ENCODE results near the gene DENND1A.

GRCh38 chr9:123377211-123377971 is 552.5 kb downstream of the DENND1A start:
- TF ChIP-seq POLR2A (IDR thresholded peaks at IDR 0.05) (no peak), CTCF (IDR thresholded peaks at IDR 0.05) (no peak)

Measured in adrenal gland (tissue), 5 donors.